K562 (cell line): ENCODE measurements around the gene SLBP. TPM values are rescaled to one million over a fixed set of nuclear protein-coding genes. Genes with fewer than 3 reads are reported as not detected.

Experiments used
- ATAC-seq: fragments of 200-7000 bp; cut with Tn5 transposase; 3 replicates; pipeline ENCODE4 v1.9.1; 2020; ENCODE audit warnings: moderate library complexity
- BruUV-seq: library from RNA; stranded (reverse); fragments of 400-500 nt; replicated peaks from 2 replicates; lab custom pipeline; 2021; lab: Mats Ljungman, UMichigan
- CTCF ChIA-PET: fragments of 300-600 bp; formaldehyde crosslinking; extraction: SDS; loops from one replicate; lab custom pipeline; 2021; ENCODE audit warnings: low intra/inter-chr PET ratio; lab: Yijun Ruan, JAX
- POLR2A ChIA-PET: fragments of 300-600, 350-650 bp; sonication (Branson Sonifier 250); formaldehyde crosslinking; extraction: SDS; loops from one replicate; lab custom pipeline; 2021; ENCODE audit warnings: antibody characterized with exemption, inconsistent platforms; lab: Yijun Ruan, JAX
- DNase-seq, 4 experiments: peaks; one replicate each; pipeline versions ENCODE4 v3.0.0 to v3.0.0-alpha.2; 2011 to 2018; ENCODE audit warnings: low spot score in 3 of 4, mixed read lengths in 3 of 4; ENCODE audit errors: extremely low read depth in 1 of 4
- FAIRE-seq: peaks from 2 replicates; lab custom pipeline; 2011; peaks lifted over from hg19 to GRCh38; lab: Jason Lieb, UNC
- H2AFZ ChIP-seq: 2 replicates; pipeline ENCODE4 v1.6.0; 2011; ENCODE audit warnings: low read depth, low read length, control low read depth, inconsistent platforms
- H3K27ac ChIP-seq: fragments of 200-600 bp; 3 replicates; pipeline ENCODE4 v1.8.0; 2011; ENCODE audit warnings: low read depth, mild to moderate bottlenecking, control low read depth, inconsistent platforms, low read length, moderate library complexity, mixed read lengths; ENCODE audit errors: extremely low read depth
- H3K27me3 ChIP-seq, 2 experiments: fragments of 300-600 bp in 1 of 2; 2 replicates in 1 of 2; 3 replicates in 1 of 2; pipeline versions ENCODE4 v1.6.0 to v1.8.0; 2011; ENCODE audit warnings: inconsistent platforms in 2 of 2, low read length in 2 of 2, mild to moderate bottlenecking in 1 of 2, mixed read lengths in 1 of 2, moderate library complexity in 1 of 2; ENCODE audit not compliant: control insufficient read depth in 2 of 2, insufficient read depth in 2 of 2
- H3K36me3 ChIP-seq: fragments of 300-600 bp; 3 replicates; pipeline ENCODE4 v1.8.0; 2011; ENCODE audit warnings: mild to moderate bottlenecking, low read length, inconsistent platforms; ENCODE audit not compliant: control insufficient read depth, insufficient read depth
- H3K4me1 ChIP-seq, 2 experiments: fragments of 200-600 bp in 1 of 2; replicated peaks in 1 of 2; 2 replicates in 1 of 2; 3 replicates in 1 of 2; pipeline versions ENCODE4 v1.5.1 to v1.8.0; 2011; ENCODE audit warnings: inconsistent platforms in 2 of 2, low read length in 2 of 2, mild to moderate bottlenecking in 1 of 2, mixed read lengths in 1 of 2, moderate library complexity in 1 of 2; ENCODE audit not compliant: control insufficient read depth in 2 of 2, insufficient read depth in 2 of 2
- H3K4me2 ChIP-seq: 2 replicates; pipeline ENCODE4 v1.6.1; 2011; ENCODE audit warnings: low read length, control low read depth, inconsistent platforms, mixed read lengths; ENCODE audit not compliant: insufficient read depth
- H3K4me3 ChIP-seq: fragments of 200-600 bp; sonication (generic), shearing (Covaris generic); 2 replicates; pipeline ENCODE4 v1.5.1; 2016; ENCODE audit warnings: control low read depth, inconsistent platforms
- H3K79me2 ChIP-seq: fragments of 200-600 bp; 3 replicates; pipeline ENCODE4 v1.8.0; 2011; ENCODE audit warnings: low read length, inconsistent platforms; ENCODE audit not compliant: control insufficient read depth, insufficient read depth
- H3K9ac ChIP-seq, 2 experiments: 2 replicates each; pipeline versions ENCODE4 v1.6.0 to v1.6.1; 2011; ENCODE audit warnings: low read depth in 2 of 2, low read length in 2 of 2, control low read depth in 1 of 2, inconsistent platforms in 1 of 2, mild to moderate bottlenecking in 1 of 2, mixed read lengths in 1 of 2; ENCODE audit not compliant: insufficient read depth in 1 of 2
- H3K9me1 ChIP-seq: one replicate; pipeline ENCODE4 v1.6.0; 2011; ENCODE audit warnings: inconsistent platforms, mild to moderate bottlenecking, low read length, moderate library complexity; ENCODE audit not compliant: control insufficient read depth, insufficient read depth
- H3K9me3 ChIP-seq: replicated peaks from 2 replicates; pipeline ENCODE4 v1.5.1; 2011; ENCODE audit warnings: low read depth, low read length, inconsistent platforms; ENCODE audit not compliant: control insufficient read depth, insufficient read depth
- H4K20me1 ChIP-seq: replicated peaks from 2 replicates; pipeline ENCODE4 v1.6.1; 2011; ENCODE audit warnings: low read length, inconsistent platforms, mixed read lengths; ENCODE audit not compliant: control insufficient read depth, insufficient read depth
- GTF2E2 ChIP-seq: fragments of 200-800 bp; sonication (Bioruptor generic); IDR thresholded peaks from 2 replicates; pipeline ENCODE4 v1.6.1; 2016; ENCODE audit warnings: missing genetic modification characterization, missing compliant biosample characterization
- LARP7 ChIP-seq: fragments of 450-650 bp; IDR thresholded peaks from 2 replicates; pipeline ENCODE4 v1.6.1; 2016
- POLR2G ChIP-seq: fragments of 200-400 bp; formaldehyde crosslinking; IDR thresholded peaks from 2 replicates; pipeline ENCODE4 v1.6.1; 2017; ENCODE audit warnings: low read depth, mild to moderate bottlenecking, antibody characterized with exemption, low read length, moderate library complexity
- RBFOX2 ChIP-seq: fragments of 200-400 bp; formaldehyde crosslinking; IDR thresholded peaks from 2 replicates; pipeline ENCODE4 v1.6.1; 2017; ENCODE audit warnings: low read depth, mild to moderate bottlenecking, low read length, moderate library complexity
- ZBTB33 ChIP-seq: sonication (generic); formaldehyde crosslinking; IDR thresholded peaks from 2 replicates; pipeline ENCODE4 v1.8.1; 2023; ENCODE audit warnings: mild to moderate bottlenecking, missing genetic modification reagents
- WGBS: fragments of 100-300 bp; shearing (Covaris generic); methylation state at CpG from one replicate; pipeline ENCODE4 v1.1.6; 2016; ENCODE audit warnings: low coverage, mixed read lengths; ENCODE audit not compliant: insufficient coverage; ENCODE audit errors: missing lambda C conversion rate; 5-methylcytosine and 5-hydroxymethylcytosine counted together
- in situ Hi-C: fragments of 300-500 bp; cut with MboI; formaldehyde crosslinking; loops from 4 replicates; pipeline ENCODE4 v1.15.0; 2018; ENCODE audit warnings: inconsistent platforms, mixed read lengths
- intact Hi-C: fragments of 100-400 bp; cut with micrococcal nuclease; formaldehyde crosslinking; loops from 2 replicates; pipeline ENCODE4 v1.14.2; 2022
- polyA plus RNA-seq, 8 experiments: library from polyadenylated mRNA; depleted of rRNA in 4 of 8; stranded (reverse) in 5 of 8; unstranded in 3 of 8; fragments of >200 nt; fragmentation: Nextera tagmentation in 2 of 8; fragmentation: Illumina TruSeq in 1 of 8; extraction: Ambion mirVana in 2 of 8; extraction: Trizol in 1 of 8; gene quantifications; 2 replicates each; pipeline versions ENCODE4 v1.2.1 to v1.2.3, GENCODE V29; 2011 to 2014; ENCODE audit warnings: inconsistent platforms in 1 of 8, missing spikeins in 1 of 8
- total RNA-seq, 7 experiments: library from RNA; depleted of rRNA in 6 of 7; stranded (reverse); fragments of >200 nt in 6 of 7; fragmentation: Illumina TruSeq in 2 of 7; extraction: Trizol in 2 of 7; gene quantifications; 2 replicates each; pipeline versions ENCODE4 v1.2.1 to v1.2.3, GENCODE V29; 2011 to 2021; ENCODE audit warnings: low replicate concordance in 1 of 7

The SLBP gene
- total and polyA plus RNA-seq, 9 of the 15 experiments (the other 6 are each of a cell fraction or from before 2014, with no cell fraction given) = 49.4 to 221 (median 162) TPM

- Histone ChIP-seq H3K4me3 (no peak overlapping the region), H3K9me1 (no peaks in the 10 kb centered on the region), H3K4me1 (peaks cover 0 to 12% of the 10 kb centered on the region in 2 experiments; a peak in 1 of 5 replicates), H3K4me2 (no peak overlapping the region), H3K9ac (no peak overlapping the region), H3K79me2 (0 out of 3 replicates have a peak, but pooled peaks cover 4% of the 10 kb centered on the region), H3K27me3 (no peaks in the 10 kb centered on the region), H4K20me1 (0 out of 2 replicates have a peak, but pooled peaks cover 1% of the 10 kb centered on the region), H3K27ac (no peak overlapping the region), H3K9me3 (peaks cover 8% of the 10 kb centered on the region), H3K36me3 (peaks cover 97% of the 10 kb centered on the region), H2AFZ (no peak overlapping the region)
- DNase-seq = no peak
- no peak for ATAC-seq
- 93% methylated on average over 8 of the region's 15 CpGs for WGBS
- no TSS peak for BruUV-seq
- TF ChIP-seq GTF2E2 (tag) (no peak), RBFOX2 (peak; percentile 43; the same call in 1 of the 2 replicates), POLR2G (peak; percentile 58), ZBTB33 (CRISPR knock-in tag) (peak; percentile 12; the same call in 1 of the 2 replicates), LARP7 (no peak)
- in situ Hi-C loops = no loop called here
- intact Hi-C loops = no loop called here
- CTCF ChIA-PET = no interaction called here
- FAIRE-seq = no peak
- POLR2A ChIA-PET = interaction anchor here (0.6 to 1.0 kb wide), 4 partner anchors 10 to 570 kb away, joined by 3 read pairs; no protein-coding TSS in a partner anchor
Observed at GRCh38 chr4:1737666-1738065, 25.5 kb upstream of the SLBP start.
